ENCODE results near the gene IQCE.

The IQCE gene

DNA sequence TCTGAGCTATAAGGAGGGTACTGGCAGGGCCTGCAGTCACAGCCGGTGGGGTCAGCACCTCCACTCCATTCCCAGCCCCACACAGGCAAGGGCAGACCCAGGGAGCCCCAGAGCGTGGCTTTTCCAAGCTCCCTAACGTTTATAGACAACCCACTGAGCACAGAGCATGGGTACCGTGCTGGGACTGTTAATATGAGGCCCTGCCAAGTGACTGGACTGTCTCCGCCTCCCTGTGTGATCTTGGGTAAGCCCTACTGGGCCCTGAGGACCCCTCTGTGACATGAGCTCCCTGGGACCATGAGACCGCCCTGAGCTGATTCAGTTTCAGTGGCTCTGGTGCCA, 85.4 kb downstream of the IQCE start:
- no peak for DNase-seq (ENCODE audit: low read depth in 4 of 4, low spot score in 1 of 4)

DNA sequence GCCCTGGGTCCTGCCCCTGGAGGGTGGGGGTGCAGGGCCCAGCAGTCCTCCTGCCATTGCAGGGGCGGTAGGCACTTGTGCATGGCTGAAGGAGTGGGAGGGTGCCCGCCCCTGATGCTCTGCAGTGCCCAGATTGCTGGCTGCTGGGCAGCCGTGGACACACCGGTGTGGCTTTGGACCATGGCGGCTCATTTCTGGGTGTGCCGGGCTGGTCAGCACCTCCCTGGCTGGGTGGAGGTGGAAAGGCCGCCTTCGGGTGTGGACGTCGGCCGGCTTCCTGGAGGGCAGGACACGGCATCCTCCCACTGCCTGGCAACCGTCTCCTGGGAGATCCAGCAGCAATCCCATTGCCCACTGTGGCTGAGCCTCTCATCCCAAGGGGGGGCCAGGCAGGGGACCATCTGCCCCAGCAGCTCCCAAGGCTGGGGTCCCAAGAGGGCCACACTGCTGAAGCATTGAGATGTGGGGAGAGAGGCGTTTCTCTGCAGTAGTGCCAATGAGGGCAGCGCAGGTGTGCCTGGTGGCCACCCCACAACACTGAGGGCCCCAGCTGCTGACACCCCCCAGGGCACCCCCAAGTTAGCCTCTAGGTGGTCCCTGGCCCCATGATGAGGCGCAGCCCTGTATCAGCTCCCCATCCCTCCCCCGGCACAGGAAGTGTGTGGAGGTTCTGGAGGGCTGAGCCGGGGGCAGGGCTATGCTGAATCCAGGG, 85.9 kb downstream of the IQCE start:
- DNase-seq (ENCODE audit: low read depth in 4 of 4, low spot score in 1 of 4), result no peak

DNA sequence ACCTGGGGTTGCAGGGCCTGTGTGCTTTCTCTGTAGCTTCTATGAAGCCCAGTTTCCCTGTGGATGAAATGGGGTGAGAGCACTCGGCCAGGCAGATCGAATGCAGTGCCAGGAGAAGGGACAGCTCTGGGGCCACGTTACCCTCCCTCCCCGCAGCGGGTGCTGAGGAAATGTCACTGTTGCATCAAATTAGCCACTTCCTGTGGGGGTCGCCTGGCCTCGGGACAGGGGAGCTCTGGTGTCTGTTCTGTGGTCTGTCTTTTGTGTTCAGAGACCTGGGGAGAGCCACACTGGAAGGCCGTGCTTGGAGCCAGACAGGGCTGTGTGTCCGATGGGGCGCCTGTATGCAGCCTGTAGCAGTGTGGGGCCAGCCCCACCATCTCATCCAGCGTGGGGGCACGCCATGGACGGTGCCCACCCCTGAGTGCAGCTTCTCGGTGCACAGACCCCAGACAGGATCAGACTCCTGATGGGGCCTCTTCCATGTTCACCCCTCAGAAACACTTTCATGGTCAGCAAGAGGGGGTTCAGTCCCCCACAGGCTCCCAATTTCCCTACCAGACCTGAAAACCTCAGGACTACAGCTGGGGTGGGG, 86.6 kb downstream of the IQCE start:
- no peak for DNase-seq (ENCODE audit: low read depth in 4 of 4, low spot score in 1 of 4)

DNA sequence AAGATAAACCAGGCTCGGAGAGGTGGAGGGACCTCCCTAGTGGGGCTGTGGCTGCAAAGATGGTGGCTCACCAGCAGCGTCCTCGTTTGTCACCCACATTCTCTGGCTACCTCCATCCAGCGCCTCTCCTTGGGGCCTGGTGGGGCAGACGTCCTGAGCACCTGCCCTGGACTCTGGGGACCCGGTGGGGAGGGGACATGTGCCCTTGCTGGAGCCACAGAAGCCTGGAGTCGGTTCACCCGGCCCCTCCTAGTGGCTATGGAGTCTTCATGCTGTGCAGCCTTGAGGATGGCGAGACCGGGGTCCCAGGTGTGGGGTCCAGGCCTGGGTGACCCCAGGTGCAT, 87.5 kb downstream of the IQCE start:
- no peak for DNase-seq (ENCODE audit: low read depth in 4 of 4, low spot score in 1 of 4)

DNA sequence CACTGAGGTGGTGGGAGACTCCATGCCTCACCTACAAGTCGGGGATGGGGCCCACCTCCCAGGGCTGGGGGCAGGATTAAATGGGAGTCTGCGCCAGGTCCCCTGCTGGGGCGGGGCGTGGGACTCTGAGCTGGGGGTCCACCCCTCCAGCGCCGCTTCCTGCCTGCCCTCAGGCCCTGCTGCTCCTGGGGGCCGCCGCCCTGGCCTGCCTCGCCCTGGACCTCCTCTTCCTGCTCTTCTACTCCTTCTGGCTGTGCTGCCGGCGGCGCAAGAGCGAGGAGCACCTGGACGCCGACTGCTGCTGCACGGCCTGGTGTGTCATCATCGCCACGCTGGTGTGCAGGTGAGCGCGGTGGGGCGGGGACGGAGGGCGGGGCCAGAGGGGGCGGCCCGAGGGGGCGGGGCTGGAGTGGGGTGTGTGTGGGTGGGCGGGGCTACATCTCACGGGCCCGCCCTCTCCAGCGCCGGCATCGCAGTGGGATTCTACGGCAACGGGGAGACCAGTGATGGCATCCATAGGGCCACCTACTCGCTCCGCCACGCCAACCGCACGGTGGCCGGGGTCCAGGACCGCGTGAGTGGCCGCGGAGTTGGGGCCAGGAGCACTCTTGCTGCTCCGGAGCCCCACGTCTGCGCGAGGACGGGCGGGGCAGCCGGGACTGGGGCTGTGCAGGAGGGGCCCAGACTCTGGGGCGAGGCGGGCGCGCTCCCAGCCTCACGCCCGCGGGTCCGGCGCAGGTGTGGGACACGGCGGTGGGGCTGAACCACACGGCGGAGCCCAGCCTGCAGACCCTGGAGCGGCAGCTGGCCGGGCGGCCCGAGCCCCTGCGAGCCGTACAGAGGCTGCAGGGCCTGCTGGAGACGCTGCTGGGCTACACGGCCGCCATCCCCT, 88.1 kb downstream of the IQCE start:
- DNase-seq (ENCODE audit: low read depth in 4 of 4, low spot score in 1 of 4), result no peak

DNA sequence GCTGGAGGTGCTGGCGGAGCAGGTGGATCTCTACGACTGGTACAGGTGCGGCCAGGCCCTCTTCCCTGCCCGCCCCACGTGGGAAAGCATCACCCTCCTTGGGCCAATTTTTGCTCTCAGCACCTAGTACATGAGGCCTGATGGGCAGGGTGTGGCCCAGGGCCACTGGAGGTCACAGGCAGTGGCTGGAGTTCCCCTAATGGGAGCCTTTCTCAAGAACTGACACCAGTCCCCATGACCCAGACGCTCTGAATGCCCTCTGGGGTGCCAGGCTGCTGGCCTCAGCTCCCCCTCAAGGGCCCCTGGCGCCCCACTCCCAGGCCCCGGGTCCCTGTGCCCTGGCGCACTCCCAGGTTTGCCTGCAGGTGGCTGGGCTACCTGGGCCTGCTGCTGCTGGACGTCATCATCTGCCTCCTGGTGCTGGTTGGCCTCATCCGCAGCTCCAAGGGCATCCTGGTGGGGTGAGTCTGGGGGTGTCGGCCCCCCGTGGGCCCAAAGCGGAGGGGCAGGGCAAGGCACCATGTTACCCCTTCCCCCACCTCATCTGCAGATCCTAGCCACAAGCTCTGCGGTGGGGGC, 88.9 kb downstream of the IQCE start:
- DNase-seq (ENCODE audit: low read depth in 4 of 4, low spot score in 1 of 4), result no peak

DNA sequence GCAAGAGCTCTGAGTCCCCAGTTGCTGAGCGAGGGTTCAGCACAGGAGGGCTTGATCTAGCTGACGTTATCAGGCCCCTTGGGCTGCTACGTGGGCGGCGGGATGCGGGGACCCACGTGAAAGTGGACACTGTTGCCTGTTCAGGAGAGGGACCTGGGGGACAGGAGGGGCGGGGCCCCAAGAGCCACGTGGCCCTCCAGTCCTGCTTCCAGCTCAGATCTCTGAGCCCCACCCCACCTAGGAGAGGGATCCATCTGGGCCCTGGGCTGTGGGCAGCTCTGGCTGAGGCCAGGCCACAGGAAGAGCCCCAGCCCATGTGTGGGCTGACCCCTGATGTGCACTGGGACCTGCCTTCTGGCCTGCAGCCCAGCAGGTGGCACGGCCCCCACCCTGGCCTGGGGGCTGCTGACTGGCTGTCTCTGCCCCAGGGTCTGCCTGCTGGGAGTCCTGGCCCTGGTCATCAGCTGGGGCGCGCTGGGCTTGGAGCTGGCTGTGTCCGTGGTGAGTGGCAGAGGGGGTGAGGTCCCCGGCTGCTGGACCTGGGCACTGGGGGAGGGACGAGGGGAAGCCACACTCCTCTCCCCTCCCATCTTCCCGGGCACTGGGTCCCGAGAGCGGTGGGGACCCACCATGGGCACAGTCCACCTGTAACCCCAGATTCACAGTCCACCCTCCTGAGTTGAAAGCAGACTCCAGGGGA, 90.5 kb downstream of the IQCE start:
- DNase-seq (ENCODE audit: low read depth in 4 of 4, low spot score in 1 of 4), result no peak

DNA sequence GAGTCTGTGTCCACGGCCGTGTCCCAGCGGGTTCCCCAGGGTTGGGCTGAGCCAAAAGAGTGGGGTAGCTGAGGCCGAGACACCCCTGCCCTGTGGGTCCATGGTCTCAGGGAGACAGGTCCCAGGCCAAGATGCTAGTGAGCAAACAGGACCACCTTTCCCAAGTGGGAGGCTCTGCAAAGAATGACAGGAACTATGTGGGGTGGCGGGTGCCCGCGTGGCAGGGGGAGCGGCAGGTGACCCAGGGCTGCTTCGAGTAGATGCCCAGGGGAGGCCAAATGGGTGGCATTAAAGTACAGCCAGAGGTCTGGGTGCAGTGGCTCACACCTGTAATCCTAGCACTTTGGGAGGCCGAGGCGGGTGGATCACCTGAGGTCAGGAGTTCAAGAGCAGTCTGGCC, 91.2 kb downstream of the IQCE start:
- no peak for DNase-seq (ENCODE audit: low read depth in 4 of 4, low spot score in 1 of 4)

DNA sequence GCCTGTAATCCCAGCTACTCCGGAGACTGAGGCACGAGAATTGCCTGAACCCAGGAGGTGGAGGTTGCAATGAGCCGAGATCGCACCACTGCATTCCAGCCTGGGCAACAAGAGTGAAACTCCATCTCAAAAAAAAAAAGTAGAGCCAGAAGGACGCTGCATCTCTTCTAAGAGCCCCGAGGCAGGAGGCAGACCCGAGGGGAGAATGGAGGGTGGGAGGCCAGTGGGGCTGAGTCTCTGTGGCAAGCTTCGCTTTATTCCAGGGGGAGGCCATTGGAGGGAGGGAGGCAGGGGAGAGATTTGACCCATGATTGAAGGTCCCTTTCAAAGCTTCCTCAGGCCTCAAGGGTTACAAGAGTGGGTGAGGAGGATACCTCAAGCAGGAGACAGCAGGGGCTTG, 91.7 kb downstream of the IQCE start:
- DNase-seq (ENCODE audit: low read depth in 4 of 4, low spot score in 1 of 4), result no peak

DNA sequence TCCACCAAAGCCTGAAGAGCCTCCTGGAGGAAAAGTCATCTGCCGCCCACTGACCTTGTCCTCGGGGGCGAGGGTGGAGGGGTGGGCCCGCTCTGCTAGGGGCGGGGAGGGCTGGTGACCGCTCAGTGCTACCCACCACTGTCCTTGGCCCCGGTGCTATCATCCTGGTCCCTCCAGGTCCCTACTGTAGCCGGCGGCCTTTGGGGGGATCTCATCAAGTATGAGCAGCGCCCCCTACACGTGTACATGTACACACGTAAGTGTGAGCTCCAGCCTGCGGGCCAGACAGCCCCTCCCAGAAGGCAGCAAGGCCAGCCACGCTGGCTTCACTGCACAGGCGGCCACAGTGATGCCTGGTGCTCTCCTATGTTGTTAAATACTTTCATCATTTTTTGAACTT, 92.6 kb downstream of the IQCE start:
- no peak for DNase-seq (ENCODE audit: low read depth in 4 of 4, low spot score in 1 of 4)

DNA sequence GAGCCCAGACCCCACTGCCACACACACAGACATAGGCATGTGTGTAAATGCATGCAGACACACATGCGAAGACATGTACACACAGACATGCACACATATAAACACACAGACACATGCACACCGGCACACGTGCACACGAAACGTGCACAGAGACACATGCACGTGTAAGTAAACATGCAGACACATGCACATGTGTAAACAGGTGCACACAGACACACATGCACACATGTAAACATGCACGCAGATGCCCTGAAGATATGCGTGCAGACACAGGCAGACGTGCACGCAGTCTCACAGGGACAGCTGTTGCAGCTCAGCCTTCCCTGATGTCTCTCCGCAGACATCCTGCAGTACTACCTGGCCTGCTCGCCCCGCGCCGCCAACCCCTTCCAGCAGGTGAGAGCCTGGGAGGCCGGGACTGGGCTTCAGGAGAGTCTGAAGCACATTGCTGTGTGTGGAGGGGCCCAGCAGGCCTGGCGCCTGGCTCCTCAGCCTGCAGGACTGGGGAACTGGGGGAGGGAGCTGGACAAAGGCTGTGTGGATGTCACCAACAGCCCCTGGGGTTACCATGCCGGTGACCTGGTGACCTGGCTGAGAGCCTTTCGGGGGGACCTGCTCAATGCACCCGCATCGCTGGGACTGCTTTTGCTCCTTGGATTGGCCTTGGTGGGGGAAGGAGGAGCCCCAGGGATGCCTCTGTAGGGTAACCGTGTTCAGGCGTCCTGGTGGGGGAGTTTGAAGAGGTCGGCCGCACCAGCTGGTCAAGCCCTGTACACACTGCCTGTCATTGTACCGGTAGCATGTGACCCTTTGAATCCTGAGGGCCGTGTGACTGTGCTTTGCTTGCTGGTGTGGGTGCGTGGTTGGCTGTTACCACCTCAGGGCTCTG, 93.3 kb downstream of the IQCE start:
- no peak for DNase-seq (ENCODE audit: low read depth in 4 of 4, low spot score in 1 of 4)

DNA sequence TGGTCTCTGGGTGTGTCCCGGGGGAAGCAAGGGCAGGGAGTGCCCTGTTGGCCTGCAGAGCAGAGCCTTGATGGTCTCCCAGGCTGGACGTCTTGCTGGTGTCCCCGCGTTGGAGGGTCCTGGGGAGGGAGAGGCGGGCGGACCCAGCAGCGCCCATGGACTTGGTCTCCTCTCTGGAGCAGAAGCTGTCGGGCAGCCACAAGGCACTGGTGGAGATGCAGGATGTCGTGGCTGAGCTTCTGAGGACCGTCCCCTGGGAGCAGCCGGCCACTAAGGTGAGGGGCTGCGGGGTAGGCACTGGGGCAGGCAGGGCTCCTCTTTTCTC, 93.9 kb downstream of the IQCE start:
- no peak for DNase-seq (ENCODE audit: low read depth in 4 of 4, low spot score in 1 of 4)

DNA sequence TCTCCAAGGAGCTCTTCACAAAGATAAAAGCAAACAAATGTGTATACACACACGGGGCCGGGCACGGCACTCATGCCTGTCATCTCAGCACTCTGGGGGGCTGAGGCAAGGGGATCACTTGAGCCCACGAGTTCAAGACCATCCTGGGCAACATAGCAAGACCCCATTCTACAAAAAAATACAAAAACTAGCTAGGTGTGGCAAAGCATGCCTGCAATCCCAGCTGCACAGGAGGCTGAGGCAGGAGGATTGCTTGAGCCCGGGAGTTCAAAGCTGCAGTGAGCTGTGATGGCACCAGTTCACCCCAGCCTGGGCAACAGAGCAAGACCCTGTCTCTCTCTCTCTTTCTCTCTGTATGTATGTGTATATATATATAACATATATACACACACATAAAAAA, 95.3 kb downstream of the IQCE start:
- no peak for DNase-seq (ENCODE audit: low read depth in 4 of 4, low spot score in 1 of 4)

DNA sequence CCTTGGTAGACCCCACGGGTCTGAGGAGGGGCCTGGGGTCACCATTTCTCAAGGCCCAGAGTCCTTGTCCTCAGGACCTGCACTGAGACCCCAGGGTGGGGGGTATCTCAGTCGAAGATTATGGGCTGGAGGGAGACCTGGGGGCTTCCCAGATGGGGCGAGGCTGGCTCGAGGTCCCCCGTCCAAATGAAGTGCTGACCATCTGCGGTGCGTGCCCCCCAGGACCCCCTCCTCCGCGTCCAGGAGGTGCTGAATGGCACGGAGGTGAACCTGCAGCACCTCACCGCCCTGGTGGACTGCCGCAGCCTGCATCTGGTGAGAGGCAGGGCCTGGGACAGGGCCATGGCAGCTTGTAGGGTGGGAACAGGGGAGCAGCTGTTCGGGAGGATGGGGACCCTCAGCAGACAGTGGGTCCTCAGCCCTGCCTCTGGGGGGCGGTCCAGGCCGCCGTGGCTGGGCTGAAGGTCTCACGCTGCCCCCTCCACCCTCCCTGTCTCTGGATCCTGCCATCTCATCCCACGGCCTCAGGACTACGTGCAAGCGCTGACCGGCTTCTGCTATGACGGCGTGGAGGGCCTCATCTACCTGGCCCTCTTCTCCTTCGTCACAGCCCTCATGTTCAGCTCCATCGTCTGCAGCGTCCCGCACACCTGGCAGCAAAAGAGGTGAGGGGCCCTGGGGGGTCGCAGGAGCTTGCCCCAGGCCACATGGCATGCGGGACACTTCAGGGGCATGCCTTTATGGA, 97.3 kb downstream of the IQCE start:
- DNase-seq (ENCODE audit: low read depth in 4 of 4, low spot score in 1 of 4), result no peak

DNA sequence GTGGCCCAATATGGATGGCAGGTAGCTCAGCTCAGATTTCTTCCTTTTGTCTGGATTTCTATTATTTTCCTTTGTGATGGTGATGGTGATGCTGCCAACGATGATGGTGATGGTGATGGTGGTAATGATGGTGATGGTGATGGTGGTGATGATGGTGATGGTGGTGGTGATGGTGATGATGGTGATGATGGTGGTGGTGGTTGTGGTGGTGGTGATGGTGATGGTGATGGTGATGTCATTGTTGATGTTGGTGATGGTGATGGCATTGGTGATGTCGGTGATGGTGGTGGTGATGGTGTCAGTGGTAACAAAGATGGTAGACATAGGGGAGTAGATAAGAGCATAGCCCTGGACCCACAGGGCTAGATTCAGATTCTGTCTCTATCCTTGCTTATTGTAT, 98.4 kb downstream of the IQCE start:
- DNase-seq (ENCODE audit: low read depth in 4 of 4, low spot score in 1 of 4), result no peak

DNA sequence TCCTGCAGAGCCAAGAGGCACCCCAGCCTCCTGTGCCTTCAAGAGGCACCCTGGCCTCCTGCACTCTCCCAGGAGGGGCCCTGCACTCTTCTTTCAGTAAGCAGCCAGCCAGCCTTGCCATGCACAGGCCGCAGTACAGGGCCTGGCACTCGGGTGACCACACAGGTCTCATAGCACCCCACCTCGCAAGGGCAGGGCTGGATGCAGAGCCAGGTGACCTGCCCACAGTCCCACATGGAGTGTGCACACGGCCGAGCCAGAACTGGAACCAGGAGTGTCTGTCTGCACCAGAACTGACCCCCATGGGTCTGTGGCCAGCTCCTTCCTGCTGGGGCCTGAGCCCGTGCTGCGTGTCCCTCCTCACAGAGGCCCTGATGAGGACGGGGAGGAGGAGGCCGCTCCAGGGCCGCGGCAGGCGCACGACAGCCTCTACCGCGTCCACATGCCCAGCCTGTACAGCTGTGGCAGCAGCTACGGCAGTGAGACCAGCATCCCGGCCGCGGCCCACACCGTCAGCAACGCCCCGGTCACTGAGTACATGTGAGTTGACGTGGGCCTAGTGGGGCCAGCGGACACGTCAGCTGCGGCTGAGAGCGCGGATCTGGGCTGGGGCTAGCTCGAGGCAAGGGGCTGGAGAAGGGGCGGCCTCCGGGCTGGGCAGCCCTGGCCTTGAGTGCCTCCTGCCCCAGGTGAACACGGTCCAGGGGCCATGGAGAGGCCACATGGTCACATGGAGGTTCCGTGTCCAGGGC, 99.3 kb downstream of the IQCE start:
- DNase-seq (ENCODE audit: low read depth in 4 of 4, low spot score in 1 of 4), result no peak

DNA sequence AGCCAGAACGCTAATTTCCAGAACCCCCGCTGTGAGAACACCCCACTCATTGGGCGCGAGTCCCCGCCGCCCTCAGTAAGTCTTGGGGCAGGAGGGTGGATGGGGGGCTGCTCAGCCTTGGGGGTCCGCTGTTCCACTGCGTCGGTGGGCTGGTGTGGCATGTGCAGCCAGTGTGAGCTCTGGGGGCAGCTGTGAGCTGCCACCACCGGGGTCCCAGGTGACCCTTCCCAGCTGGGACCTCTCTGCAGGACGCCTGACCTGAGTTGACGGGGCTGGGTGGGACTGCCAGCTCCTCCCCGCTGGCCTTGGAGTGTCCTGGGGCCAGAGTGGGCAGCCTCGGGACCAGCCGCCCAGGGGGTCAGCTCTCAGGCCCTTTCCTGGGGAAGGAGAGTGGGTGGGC, 100.2 kb downstream of the IQCE start:
- no peak for DNase-seq (ENCODE audit: low read depth in 4 of 4, low spot score in 1 of 4)

DNA sequence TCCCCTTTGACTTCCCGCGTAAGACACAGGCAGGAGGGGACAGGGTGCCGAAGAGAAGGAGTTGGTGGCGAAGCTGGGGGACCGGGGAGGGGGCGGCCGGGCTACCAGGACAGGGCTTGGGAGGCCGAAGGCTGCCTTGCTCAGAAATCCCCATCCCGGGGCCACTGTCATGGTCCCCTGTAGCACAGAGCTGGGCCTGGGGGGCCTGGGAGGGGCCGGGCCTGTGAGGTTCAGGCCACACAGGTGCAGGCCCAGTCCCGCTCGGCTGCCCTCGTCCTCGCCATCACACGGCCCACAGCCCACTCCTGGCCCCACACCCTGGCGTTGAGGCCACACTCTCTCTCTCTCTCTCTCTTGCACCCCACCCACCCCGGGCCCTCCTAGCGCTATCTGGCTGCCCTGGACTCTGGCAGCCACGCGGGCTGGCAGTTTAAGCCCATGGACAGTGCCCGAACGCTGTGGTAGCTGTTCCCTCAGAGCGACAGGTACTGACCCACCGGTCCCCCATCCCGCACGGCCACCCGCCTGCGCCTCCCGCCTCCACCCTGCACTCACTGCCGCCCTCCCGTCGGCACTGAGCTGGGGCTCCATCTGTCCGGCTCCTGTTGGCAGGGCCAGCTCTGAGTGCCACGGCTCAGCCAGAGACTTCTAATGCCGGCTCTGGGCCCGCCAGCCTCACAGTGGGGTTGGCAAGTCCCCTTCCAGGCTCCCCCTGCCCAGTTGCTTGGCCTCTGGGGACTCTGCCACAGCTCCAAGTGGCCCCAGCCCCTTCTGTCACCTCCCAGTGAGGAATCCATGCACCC, 101.0 kb downstream of the IQCE start:
- no peak for DNase-seq (ENCODE audit: low read depth in 4 of 4, low spot score in 1 of 4)
